Non-pigmented ciliary epithelial cell (primary cell): Measurements from ENCODE around the gene MOCOS.

ENCODE experiments used
- DNase-seq: peaks from one replicate; pipeline ENCODE4 v3.0.0-alpha.2; 2010; ENCODE audit warnings: low read depth

MOCOS gene

GRCh38 chr18:36177913-36178312, 9.4 kb upstream of the MOCOS start:
- no peak for DNase-seq

GRCh38 chr18:36179562-36180355, 7.5 kb upstream of the MOCOS start:
- DNase-seq, result no peak

GRCh38 chr18:36181441-36181840, 5.9 kb upstream of the MOCOS start:
- no peak for DNase-seq

GRCh38 chr18:36181898-36182506, 5.3 kb upstream of the MOCOS start:
- DNase-seq, result no peak

- DNase-seq, result no peak
These were observed 4.3 kb upstream of the MOCOS start for GRCh38 chr18:36183033-36183432.

GRCh38 chr18:36183987-36184386, 3.3 kb upstream of the MOCOS start:
- DNase-seq, result no peak

GRCh38 chr18:36185157-36185556, 2.1 kb upstream of the MOCOS start:
- DNase-seq, result no peak

GRCh38 chr18:36185901-36186460, 1.3 kb upstream of the MOCOS start:
- no peak for DNase-seq

- no peak for DNase-seq
These were observed 670 bp upstream of the MOCOS start for GRCh38 chr18:36186461-36187192.

GRCh38 chr18:36187826-36188721, 777 bp downstream of the MOCOS start:
- DNase-seq, result no peak

GRCh38 chr18:36188916-36189315, 1.6 kb downstream of the MOCOS start:
- no peak for DNase-seq

- no peak for DNase-seq
These were observed 2.2 kb downstream of the MOCOS start for GRCh38 chr18:36189486-36189885.

GRCh38 chr18:36191286-36191685, 4.0 kb downstream of the MOCOS start:
- DNase-seq, result no peak

- DNase-seq, result no peak
These were observed 4.4 kb downstream of the MOCOS start for GRCh38 chr18:36191711-36192110.

- DNase-seq, result no peak
These were observed 7.5 kb downstream of the MOCOS start for GRCh38 chr18:36194600-36195315.

- no peak for DNase-seq
These were observed 8.3 kb downstream of the MOCOS start for GRCh38 chr18:36195427-36196122.

GRCh38 chr18:36196238-36196995, 9.1 kb downstream of the MOCOS start:
- no peak for DNase-seq

GRCh38 chr18:36197511-36198166, 10.3 kb downstream of the MOCOS start:
- DNase-seq, result no peak

GRCh38 chr18:36199691-36200295, 12.5 kb downstream of the MOCOS start:
- no peak for DNase-seq
